ENCODE results near the gene SAT1. TPM values are rescaled to one million over a fixed set of nuclear protein-coding genes. Genes with fewer than 3 reads are reported as not detected.

The SAT1 gene
- total and polyA plus RNA-seq, 2 of the 13 experiments (the other 11 are each of a cell fraction or from before 2014, with no cell fraction given) = 216 to 1,243 TPM

DNA sequence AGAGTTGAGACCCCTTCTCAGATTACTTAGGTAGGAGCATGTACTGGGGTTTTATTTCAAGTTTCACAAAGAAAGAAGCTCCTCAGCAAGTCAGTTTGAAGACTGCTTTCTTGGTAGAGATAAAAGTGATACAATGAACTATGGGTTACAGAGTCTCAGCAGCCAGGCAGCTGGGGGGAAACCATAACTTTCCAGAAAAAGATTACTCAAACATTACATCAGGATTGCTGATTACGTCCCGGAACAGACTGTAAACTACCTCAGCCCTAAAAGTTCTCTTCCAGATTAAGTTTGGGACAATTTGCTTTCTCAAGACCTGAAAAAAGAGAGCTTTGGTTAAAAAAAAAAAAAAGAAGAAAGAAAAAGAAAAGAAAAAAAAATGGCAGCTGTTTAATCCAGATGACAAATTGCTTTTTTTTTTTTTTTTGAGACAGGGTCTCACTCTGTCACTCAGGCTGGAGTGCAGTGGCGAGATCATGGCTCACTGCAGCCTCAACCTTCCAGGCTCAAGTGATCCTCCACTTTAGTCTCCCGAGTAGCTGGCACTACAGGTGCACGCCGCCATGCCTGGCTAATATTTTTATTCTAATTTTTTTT, 16.6 kb downstream of the SAT1 start:
- FAIRE-seq (no peak), DNase-seq (ENCODE audit: low spot score) (no peak), ATAC-seq (no peak)
- in situ Hi-C loops (cut with HindIII; ENCODE audit: extremely low pct_ligation_motif_present, low pct_unique_long_range_greater_than_20kb) = no loop called here
- Histone ChIP-seq H3K4me1 (ENCODE audit: insufficient read depth, low read length) (peaks cover 15% of the 10 kb centered on the region), H2AFZ (ENCODE audit: low read length) (no peak overlapping the region), H3K27me3 (ENCODE audit: control insufficient read depth in 1 of 2, insufficient read depth in 2 of 2, low read length in 2 of 2) (no peaks in the 10 kb centered on the region), H3K4me2 (ENCODE audit: low read depth, low read length) (no peak overlapping the region), H3K4me3 (replicated peaks in 1 of 3; ENCODE audit: insufficient read depth in 1 of 3, low read depth in 2 of 3, low read length in 3 of 3) (no peak overlapping the region), H3K9ac (ENCODE audit: insufficient read depth, low read depth, low read length) (no peak overlapping the region), H3K27ac (ENCODE audit: extremely low read length, insufficient read depth, low read length) (no peak overlapping the region), H3K36me3 (replicated peaks in 1 of 2; ENCODE audit: control insufficient read depth in 1 of 2, insufficient read depth in 2 of 2, low read length in 2 of 2) (no peaks in the 10 kb centered on the region), H4K20me1 (ENCODE audit: insufficient read depth, low read length) (no peaks in the 10 kb centered on the region), H3K79me2 (ENCODE audit: insufficient read depth, low read length) (no peaks in the 10 kb centered on the region), H3K9me3 (ENCODE audit: low read length) (no peaks in the 10 kb centered on the region)
- intact Hi-C loops (cut with micrococcal nuclease; ENCODE audit: unreplicated experiment) = no loop called here
- TF ChIP-seq SP140L (CRISPR knock-in tag; IDR thresholded peaks at IDR 0.05; ENCODE audit: borderline replicate concordance) (no peak), HNF4A (CRISPR knock-in tag; IDR thresholded peaks at IDR 0.05) (no peak), ZNF24 (IDR thresholded peaks at IDR 0.05) (no peak), ZNF224 (CRISPR knock-in tag; IDR thresholded peaks at IDR 0.05) (no peak), TGIF2 (CRISPR knock-in tag; IDR thresholded peaks at IDR 0.05) (no peak), YEATS4 (CRISPR knock-in tag; IDR thresholded peaks at IDR 0.05; ENCODE audit: borderline replicate concordance) (no peak), ZKSCAN5 (CRISPR knock-in tag; IDR thresholded peaks at IDR 0.05) (no peak), ESRRA (CRISPR knock-in tag; IDR thresholded peaks at IDR 0.05; ENCODE audit: low read depth) (no peak)
- TF ChIP-seq, protein P1, sequence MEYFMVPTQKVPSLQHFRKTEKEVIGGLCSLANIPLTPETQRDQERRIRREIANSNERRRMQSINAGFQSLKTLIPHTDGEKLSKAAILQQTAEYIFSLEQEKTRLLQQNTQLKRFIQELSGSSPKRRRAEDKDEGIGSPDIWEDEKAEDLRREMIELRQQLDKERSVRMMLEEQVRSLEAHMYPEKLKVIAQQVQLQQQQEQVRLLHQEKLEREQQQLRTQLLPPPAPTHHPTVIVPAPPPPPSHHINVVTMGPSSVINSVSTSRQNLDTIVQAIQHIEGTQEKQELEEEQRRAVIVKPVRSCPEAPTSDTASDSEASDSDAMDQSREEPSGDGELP (IDR thresholded peaks at IDR 0.05; ENCODE audit: borderline replicate concordance, low read depth) = no peak
- TF ChIP-seq, protein P2, sequence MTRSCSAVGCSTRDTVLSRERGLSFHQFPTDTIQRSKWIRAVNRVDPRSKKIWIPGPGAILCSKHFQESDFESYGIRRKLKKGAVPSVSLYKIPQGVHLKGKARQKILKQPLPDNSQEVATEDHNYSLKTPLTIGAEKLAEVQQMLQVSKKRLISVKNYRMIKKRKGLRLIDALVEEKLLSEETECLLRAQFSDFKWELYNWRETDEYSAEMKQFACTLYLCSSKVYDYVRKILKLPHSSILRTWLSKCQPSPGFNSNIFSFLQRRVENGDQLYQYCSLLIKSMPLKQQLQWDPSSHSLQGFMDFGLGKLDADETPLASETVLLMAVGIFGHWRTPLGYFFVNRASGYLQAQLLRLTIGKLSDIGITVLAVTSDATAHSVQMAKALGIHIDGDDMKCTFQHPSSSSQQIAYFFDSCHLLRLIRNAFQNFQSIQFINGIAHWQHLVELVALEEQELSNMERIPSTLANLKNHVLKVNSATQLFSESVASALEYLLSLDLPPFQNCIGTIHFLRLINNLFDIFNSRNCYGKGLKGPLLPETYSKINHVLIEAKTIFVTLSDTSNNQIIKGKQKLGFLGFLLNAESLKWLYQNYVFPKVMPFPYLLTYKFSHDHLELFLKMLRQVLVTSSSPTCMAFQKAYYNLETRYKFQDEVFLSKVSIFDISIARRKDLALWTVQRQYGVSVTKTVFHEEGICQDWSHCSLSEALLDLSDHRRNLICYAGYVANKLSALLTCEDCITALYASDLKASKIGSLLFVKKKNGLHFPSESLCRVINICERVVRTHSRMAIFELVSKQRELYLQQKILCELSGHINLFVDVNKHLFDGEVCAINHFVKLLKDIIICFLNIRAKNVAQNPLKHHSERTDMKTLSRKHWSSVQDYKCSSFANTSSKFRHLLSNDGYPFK (CRISPR knock-in tag; IDR thresholded peaks at IDR 0.05; ENCODE audit: borderline replicate concordance) = no peak
- TF ChIP-seq, protein P3, sequence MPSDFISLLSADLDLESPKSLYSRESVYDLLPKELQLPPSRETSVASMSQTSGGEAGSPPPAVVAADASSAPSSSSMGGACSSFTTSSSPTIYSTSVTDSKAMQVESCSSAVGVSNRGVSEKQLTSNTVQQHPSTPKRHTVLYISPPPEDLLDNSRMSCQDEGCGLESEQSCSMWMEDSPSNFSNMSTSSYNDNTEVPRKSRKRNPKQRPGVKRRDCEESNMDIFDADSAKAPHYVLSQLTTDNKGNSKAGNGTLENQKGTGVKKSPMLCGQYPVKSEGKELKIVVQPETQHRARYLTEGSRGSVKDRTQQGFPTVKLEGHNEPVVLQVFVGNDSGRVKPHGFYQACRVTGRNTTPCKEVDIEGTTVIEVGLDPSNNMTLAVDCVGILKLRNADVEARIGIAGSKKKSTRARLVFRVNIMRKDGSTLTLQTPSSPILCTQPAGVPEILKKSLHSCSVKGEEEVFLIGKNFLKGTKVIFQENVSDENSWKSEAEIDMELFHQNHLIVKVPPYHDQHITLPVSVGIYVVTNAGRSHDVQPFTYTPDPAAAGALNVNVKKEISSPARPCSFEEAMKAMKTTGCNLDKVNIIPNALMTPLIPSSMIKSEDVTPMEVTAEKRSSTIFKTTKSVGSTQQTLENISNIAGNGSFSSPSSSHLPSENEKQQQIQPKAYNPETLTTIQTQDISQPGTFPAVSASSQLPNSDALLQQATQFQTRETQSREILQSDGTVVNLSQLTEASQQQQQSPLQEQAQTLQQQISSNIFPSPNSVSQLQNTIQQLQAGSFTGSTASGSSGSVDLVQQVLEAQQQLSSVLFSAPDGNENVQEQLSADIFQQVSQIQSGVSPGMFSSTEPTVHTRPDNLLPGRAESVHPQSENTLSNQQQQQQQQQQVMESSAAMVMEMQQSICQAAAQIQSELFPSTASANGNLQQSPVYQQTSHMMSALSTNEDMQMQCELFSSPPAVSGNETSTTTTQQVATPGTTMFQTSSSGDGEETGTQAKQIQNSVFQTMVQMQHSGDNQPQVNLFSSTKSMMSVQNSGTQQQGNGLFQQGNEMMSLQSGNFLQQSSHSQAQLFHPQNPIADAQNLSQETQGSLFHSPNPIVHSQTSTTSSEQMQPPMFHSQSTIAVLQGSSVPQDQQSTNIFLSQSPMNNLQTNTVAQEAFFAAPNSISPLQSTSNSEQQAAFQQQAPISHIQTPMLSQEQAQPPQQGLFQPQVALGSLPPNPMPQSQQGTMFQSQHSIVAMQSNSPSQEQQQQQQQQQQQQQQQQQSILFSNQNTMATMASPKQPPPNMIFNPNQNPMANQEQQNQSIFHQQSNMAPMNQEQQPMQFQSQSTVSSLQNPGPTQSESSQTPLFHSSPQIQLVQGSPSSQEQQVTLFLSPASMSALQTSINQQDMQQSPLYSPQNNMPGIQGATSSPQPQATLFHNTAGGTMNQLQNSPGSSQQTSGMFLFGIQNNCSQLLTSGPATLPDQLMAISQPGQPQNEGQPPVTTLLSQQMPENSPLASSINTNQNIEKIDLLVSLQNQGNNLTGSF (CRISPR knock-in tag; IDR thresholded peaks at IDR 0.05) = no peak
- BruUV-seq (replicated peaks) = no TSS peak
- ChIA-PET POLR2A (interaction anchor here (1.4 to 1.9 kb wide), 2 partner anchors 12 to 16 kb away, joined by 3 to 12 read pairs; partner anchors contain the start of gene SAT1), CTCF (ENCODE audit: low intra/inter-chr PET ratio, low total read pairs) (no interaction called here)
- 85% methylated on average over 6 of the region's 6 CpGs for WGBS (ENCODE audit: low lambda C conversion rate)

Measured in HepG2 (cell line).